OCI-LY3 (cell line): Measurements from ENCODE around the gene LECT2.

Source experiments
- EZH2phosphoT487 ChIP-seq: fragments of 200-600 bp; shearing (Covaris generic); IDR thresholded peaks from 2 replicates; pipeline ENCODE4 v1.6.1; 2018; ENCODE audit warnings: antibody characterized with exemption, mixed run types, low read depth
- TF ChIP-seq, protein P1 (sequence below): fragments of 200-600, 300-600 bp; sonication (generic); IDR thresholded peaks from 2 replicates; pipeline ENCODE4 v1.5.1; 2014; ENCODE audit warnings: antibody characterized with exemption, low read length, low read depth

DNA sequence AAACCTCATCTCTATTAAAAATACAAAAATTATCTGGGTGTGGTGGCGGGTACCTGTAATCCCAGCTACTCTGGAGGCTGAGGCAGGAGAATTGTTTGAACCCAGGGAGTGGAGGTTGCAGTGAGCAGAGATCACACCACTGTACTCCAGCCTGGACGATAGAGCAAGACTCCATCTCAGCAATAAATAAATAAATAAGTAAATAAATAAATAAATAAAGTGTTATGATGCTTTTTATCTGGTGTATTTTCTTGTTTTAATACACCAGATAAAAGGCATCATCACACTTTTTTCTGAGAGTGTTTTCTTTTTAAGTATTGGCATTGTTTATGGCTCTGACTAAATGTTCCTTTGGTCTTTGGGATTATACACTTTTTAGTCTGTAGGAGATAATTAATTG lies 24.2 kb upstream of the LECT2 start:
- TF ChIP-seq, protein P1, sequence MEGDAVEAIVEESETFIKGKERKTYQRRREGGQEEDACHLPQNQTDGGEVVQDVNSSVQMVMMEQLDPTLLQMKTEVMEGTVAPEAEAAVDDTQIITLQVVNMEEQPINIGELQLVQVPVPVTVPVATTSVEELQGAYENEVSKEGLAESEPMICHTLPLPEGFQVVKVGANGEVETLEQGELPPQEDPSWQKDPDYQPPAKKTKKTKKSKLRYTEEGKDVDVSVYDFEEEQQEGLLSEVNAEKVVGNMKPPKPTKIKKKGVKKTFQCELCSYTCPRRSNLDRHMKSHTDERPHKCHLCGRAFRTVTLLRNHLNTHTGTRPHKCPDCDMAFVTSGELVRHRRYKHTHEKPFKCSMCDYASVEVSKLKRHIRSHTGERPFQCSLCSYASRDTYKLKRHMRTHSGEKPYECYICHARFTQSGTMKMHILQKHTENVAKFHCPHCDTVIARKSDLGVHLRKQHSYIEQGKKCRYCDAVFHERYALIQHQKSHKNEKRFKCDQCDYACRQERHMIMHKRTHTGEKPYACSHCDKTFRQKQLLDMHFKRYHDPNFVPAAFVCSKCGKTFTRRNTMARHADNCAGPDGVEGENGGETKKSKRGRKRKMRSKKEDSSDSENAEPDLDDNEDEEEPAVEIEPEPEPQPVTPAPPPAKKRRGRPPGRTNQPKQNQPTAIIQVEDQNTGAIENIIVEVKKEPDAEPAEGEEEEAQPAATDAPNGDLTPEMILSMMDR, result no peak
- TF ChIP-seq EZH2phosphoT487, result no peak
